Measurements from ENCODE around the gene PTPRZ1.

GRCh38 chr7:122014697-122015096 is 141.7 kb downstream of the PTPRZ1 start:
- TF ChIP-seq, protein P1, sequence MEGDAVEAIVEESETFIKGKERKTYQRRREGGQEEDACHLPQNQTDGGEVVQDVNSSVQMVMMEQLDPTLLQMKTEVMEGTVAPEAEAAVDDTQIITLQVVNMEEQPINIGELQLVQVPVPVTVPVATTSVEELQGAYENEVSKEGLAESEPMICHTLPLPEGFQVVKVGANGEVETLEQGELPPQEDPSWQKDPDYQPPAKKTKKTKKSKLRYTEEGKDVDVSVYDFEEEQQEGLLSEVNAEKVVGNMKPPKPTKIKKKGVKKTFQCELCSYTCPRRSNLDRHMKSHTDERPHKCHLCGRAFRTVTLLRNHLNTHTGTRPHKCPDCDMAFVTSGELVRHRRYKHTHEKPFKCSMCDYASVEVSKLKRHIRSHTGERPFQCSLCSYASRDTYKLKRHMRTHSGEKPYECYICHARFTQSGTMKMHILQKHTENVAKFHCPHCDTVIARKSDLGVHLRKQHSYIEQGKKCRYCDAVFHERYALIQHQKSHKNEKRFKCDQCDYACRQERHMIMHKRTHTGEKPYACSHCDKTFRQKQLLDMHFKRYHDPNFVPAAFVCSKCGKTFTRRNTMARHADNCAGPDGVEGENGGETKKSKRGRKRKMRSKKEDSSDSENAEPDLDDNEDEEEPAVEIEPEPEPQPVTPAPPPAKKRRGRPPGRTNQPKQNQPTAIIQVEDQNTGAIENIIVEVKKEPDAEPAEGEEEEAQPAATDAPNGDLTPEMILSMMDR (conservative IDR thresholded peaks at IDR 0.05) = peak; percentile 61
- no peak for TF ChIP-seq EZH2 (IDR thresholded peaks at IDR 0.05; ENCODE audit: low read depth)
